Endothelial cell of hepatic sinusoid (primary cell): Measurements from ENCODE around the gene HMGN4.

ENCODE experiments used
- in situ Hi-C: cut with HindIII; loops from 2 replicates; pipeline ENCODE4 v1.10.0; 2017; ENCODE audit warnings: low sequenced_read_pairs

HMGN4 gene

DNA sequence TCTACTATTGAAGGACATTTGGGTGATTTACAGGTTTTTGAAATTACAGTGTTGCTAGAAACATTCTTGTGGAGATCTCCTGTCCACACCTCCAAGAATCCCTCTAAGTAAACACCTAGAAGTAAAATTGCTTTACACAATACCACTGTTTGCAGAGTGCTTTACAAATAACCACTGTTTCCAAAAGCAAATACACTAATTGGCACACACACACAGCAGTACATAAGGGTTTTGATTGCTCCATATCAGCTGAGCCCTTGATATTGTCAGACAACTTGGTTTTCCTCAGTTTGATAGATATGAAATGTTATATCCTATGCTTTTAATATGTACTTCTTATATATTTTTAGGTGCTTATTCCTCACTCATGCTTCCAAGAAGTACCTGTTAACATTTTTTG is 6.3 kb downstream of the HMGN4 start:
- in situ Hi-C loops, result loop anchor here (5.0 to 25.0 kb wide), 2 partner anchors 48 to 182 kb away; partner anchors contain the start of gene BTN3A2

- in situ Hi-C loops, result loop anchor here (25.0 kb wide), 1 partner anchor 183 kb away; the partner anchor contains the start of gene BTN3A2
Measured at GRCh38 chr6:26545627-26546026, 7.5 kb downstream of the HMGN4 start.

- in situ Hi-C loops, result loop anchor here (25.0 kb wide), 1 partner anchor 185 kb away; the partner anchor contains the start of gene BTN3A2
Measured at GRCh38 chr6:26547363-26547762, 9.2 kb downstream of the HMGN4 start.

- in situ Hi-C loops, result no loop called here
Measured at GRCh38 chr6:26550250-26550993, 12.3 kb downstream of the HMGN4 start.

DNA sequence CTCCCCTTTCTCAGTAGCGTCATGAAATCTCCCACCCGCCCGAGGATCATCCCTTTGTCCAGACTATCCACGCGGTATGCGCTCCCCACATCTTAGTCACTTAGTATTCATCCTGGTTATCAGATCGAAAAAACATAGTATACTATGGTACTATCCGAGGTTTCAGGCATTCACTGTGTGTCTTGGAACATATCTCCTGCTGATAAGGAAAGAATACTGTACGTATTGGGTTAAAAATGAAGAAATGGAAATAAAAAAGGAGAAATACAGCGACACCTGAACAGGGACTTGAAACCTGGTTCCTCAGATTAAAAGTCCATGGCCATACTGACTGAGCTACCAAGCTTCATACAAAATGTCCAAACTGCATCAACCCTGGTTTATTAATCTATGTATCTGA is 14.0 kb downstream of the HMGN4 start:
- in situ Hi-C loops, result no loop called here

GRCh38 chr6:26552640-26553188 is 14.5 kb downstream of the HMGN4 start:
- in situ Hi-C loops, result no loop called here

GRCh38 chr6:26553264-26553634 is 15.1 kb downstream of the HMGN4 start:
- in situ Hi-C loops, result no loop called here

DNA sequence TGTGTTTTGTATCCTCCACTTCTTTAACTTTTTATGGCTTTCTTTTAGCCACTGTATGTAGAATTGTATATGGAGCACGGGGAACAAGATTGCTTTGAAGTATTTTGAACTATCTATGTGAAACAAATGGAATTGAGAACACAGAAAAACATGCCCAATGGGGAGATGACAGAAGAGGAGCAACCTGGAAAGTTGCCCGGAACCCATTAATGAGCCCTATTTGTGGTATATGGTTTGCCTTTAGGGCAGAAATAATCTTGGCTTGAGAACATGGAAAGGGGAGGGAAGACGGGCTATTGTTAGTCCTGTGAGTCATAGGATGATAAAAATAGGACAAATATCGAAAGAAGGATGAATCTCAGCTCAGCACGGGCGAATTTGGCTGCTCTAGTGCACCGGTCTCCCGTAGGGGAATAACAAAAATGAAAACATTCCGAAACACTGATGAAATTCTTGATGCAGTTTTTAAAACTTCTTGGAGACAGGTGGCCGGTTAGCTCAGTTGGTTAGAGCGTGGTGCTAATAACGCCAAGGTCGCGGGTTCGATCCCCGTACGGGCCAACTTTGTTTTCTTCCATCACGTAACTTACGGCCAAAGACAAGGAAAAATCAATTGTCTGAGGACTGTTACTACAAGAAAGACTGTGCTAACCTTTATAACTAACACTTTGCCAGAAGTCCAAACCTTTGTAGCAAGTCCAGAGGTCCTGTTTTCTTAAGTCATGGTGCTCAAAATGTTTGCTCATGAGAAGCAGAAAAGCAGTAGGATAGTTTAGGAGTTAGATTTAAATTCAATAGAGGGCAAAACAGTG is 15.7 kb downstream of the HMGN4 start:
- in situ Hi-C loops, result no loop called here

- in situ Hi-C loops, result no loop called here
Measured at GRCh38 chr6:26554447-26554696, 16.2 kb downstream of the HMGN4 start.

DNA sequence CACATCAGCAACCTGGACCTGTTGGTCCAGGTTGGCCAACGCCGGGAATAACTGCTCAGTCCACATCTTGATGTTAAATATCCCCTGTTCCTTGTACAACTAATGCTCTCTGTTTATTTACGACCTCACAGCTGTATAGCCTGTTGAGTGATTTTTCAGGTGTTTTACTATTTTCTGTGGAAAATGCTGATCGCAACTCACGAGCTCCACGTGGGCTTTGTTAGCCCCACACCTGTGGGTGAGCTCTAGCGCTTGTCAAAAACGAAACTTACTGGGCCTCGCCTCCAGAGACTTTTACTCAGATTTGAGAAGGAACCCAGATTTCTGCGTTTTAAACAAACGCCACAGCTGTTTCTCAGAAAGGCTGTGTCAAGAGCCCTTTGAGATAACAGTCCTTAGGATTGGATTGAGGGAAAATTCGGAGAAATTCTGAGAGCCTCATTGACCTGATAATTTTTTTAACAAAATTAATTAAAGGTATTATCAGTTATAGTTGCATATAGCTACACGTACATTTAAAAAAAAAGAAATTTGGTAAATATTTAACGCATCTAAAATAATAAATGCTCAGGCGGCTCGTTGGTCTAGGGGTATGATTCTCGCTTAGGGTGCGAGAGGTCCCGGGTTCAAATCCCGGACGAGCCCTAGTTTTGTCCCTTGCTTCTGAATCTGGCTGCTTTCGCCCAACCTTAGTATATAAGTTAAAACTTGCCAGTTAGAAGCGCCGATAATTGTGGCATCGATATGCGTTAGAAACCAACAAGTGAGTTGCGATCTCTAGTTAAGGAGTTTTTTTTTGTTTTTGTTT is 16.7 kb downstream of the HMGN4 start:
- in situ Hi-C loops, result no loop called here

DNA sequence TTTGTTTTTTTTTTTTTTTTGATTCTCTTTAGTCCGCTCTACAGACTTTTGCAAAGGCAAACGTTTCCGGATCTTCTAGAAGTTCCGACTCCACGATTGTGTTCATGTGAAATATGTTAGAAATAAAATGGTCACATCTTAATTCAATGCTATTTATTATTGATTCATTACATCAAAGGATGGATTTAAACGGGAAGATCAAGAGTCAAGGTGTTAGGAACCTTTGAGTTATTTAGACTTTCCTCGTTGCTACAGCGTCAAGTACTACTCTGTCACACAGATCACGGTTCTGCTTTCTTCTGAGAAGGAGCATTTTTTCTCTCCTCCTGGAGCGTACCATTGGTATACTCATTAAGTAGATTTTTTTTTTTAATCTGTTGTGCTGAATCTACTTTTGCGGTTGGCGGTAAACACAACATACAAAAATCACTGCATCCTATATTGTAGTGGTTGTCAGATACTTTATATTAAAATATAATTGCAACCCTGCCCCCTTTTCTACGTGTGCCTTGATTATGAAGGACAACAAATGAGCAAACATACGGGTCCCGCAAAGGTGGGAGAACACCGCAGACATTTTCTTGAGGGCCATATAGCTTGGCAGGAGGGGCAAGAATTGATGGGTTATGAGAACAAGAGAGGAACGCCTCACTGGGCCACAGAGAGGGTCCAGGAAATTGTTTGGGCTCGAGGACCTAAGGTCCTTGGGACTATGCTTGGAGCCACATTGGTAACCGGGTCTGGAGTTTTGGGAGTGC is 17.5 kb downstream of the HMGN4 start:
- in situ Hi-C loops, result no loop called here

- in situ Hi-C loops, result no loop called here
Measured at GRCh38 chr6:26556263-26557070, 18.3 kb downstream of the HMGN4 start.

- in situ Hi-C loops, result no loop called here
Measured at GRCh38 chr6:26561533-26562466, 23.6 kb downstream of the HMGN4 start.

GRCh38 chr6:26563488-26563887 is 25.3 kb downstream of the HMGN4 start:
- in situ Hi-C loops, result no loop called here

GRCh38 chr6:26568601-26569432 is 30.7 kb downstream of the HMGN4 start:
- in situ Hi-C loops, result no loop called here

DNA sequence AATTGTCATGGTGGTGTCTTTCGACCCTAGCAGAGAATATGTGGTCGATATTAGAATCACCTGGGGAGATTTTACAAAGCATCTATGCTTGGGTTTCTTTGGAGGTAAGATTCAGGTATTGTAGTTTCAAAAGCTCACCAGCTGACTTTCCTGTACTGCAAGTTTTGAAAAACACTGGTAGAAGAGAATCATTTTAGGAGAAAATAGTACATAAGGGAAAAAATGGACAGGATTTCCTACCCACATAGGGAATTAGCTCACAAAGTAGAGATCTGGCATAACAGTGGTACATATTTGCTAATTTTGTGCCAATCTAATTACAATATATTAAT is 31.2 kb downstream of the HMGN4 start:
- in situ Hi-C loops, result no loop called here

- in situ Hi-C loops, result no loop called here
Measured at GRCh38 chr6:26570027-26570809, 32.1 kb downstream of the HMGN4 start.
